OCI-LY7 (cell line): Measurements from ENCODE around the gene THRA. TPM values are rescaled to one million over a fixed set of nuclear protein-coding genes. Genes with fewer than 3 reads are reported as not detected.

Experiments used
- BruUV-seq: library from RNA; stranded (reverse); fragments of 400-500 nt; replicated peaks from 2 replicates; lab custom pipeline; 2021; lab: Mats Ljungman, UMichigan
- CTCF ChIA-PET: fragments of 300-600 bp; sonication (Branson Sonifier 250); formaldehyde crosslinking; loops from one replicate; lab custom pipeline; 2022; ENCODE audit warnings: antibody characterized with exemption; ENCODE audit not compliant: unreplicated experiment; lab: Charles Lee
- POLR2A ChIA-PET: fragments of 300-600 bp; sonication (Branson Sonifier 250); formaldehyde crosslinking; loops from one replicate; lab custom pipeline; 2022; ENCODE audit warnings: antibody characterized with exemption; lab: Charles Lee
- DNase-seq: peaks from one replicate; pipeline ENCODE4 v3.0.0-alpha.2; 2015; ENCODE audit warnings: low spot score
- H2AFZ ChIP-seq: fragments of 200-600 bp; sonication (generic), shearing (Covaris generic); 2 replicates; pipeline ENCODE4 v1.6.1; 2014; ENCODE audit warnings: mild to moderate bottlenecking, antibody characterized with exemption, low read length, moderate library complexity
- H3K27ac ChIP-seq: fragments of 200-600 bp; sonication (generic); 2 replicates; pipeline ENCODE4 v1.5.1; 2014; ENCODE audit warnings: mixed run types, low read depth, mild to moderate bottlenecking, moderate library complexity, low read length, inconsistent platforms; ENCODE audit not compliant: poor library complexity, severe bottlenecking
- H3K36me3 ChIP-seq: fragments of 200-600 bp; sonication (generic); 2 replicates; pipeline ENCODE4 v1.6.1; 2014; ENCODE audit warnings: mild to moderate bottlenecking, antibody characterized with exemption, low read length, moderate library complexity, mixed read lengths; ENCODE audit not compliant: insufficient read depth
- H3K4me1 ChIP-seq: fragments of 200-600 bp; sonication (generic); 2 replicates; pipeline ENCODE4 v1.5.1; 2014; ENCODE audit warnings: mild to moderate bottlenecking, low read length; ENCODE audit not compliant: insufficient read depth, poor library complexity, severe bottlenecking
- H3K4me2 ChIP-seq: fragments of 200-600 bp; sonication (generic); 2 replicates; pipeline ENCODE4 v1.6.1; 2014; ENCODE audit warnings: mild to moderate bottlenecking, low read length
- H3K4me3 ChIP-seq: fragments of 200-600 bp; sonication (generic); 2 replicates; pipeline ENCODE4 v1.5.1; 2014; ENCODE audit warnings: mild to moderate bottlenecking, low read depth, low read length; ENCODE audit not compliant: poor library complexity, severe bottlenecking
- H3K79me2 ChIP-seq: fragments of 200-600 bp; sonication (generic); 2 replicates; pipeline ENCODE4 v1.6.1; 2016; ENCODE audit warnings: low read depth, mild to moderate bottlenecking, low read length, moderate library complexity, mixed read lengths; ENCODE audit not compliant: insufficient read depth
- H3K9me2 ChIP-seq: fragments of 200-600 bp; sonication (generic); 2 replicates; pipeline ENCODE4 v1.6.1; 2016; ENCODE audit warnings: mild to moderate bottlenecking, low read length, mixed read lengths; ENCODE audit not compliant: insufficient read depth
- H3K9me3 ChIP-seq: fragments of 200-600 bp; sonication (generic); 2 replicates; pipeline ENCODE4 v1.6.1; 2014; ENCODE audit warnings: mild to moderate bottlenecking, mixed run types, low read length, mixed read lengths
- H4K20me1 ChIP-seq: fragments of 200-600 bp; sonication (generic); 2 replicates; pipeline ENCODE4 v1.6.1; 2014; ENCODE audit warnings: mild to moderate bottlenecking, antibody characterized with exemption, low read length, moderate library complexity, mixed read lengths; ENCODE audit not compliant: insufficient read depth
- CTCF ChIP-seq: fragments of 200-600 bp; sonication (generic); conservative IDR thresholded peaks from 2 replicates; pipeline ENCODE4 v1.5.1; 2014; ENCODE audit warnings: mild to moderate bottlenecking, antibody characterized with exemption, low read length, moderate library complexity, mixed read lengths
- EZH2phosphoT487 ChIP-seq: fragments of 200-600 bp; sonication (generic); IDR thresholded peaks from 2 replicates; pipeline ENCODE4 v1.6.1; 2018; ENCODE audit warnings: low read depth, borderline replicate concordance, mild to moderate bottlenecking, mixed run types, antibody characterized with exemption, low read length, moderate library complexity, mixed read lengths
- intact Hi-C: fragments of 100-400 bp; cut with micrococcal nuclease; formaldehyde crosslinking; loops from one replicate; pipeline ENCODE4 v1.10.0; 2022; ENCODE audit not compliant: unreplicated experiment
- total RNA-seq, 2 experiments: library from RNA; depleted of rRNA in 1 of 2; stranded (reverse); fragments of >200 nt in 1 of 2; shearing (Covaris generic) in 1 of 2; gene quantifications; 2 replicates each; pipeline ENCODE4 v1.2.3, GENCODE V29; 2014 to 2022

The THRA gene
- total RNA-seq, 2 experiments from 2014 or later: 3.9 to 9.3 TPM

GRCh38 chr17:40074871-40075200, 12.1 kb downstream of the THRA start:
- Histone ChIP-seq H3K36me3 (no peaks in the 10 kb centered on the region), H3K27ac (no peak overlapping the region), H3K79me2 (no peaks in the 10 kb centered on the region), H3K9me2 (no peaks in the 10 kb centered on the region), H3K9me3 (no peaks in the 10 kb centered on the region), H3K4me3 (no peak overlapping the region), H3K4me2 (peak overlapping the region; percentile 37; the same call in 1 of the 2 replicates), H4K20me1 (no peaks in the 10 kb centered on the region), H3K4me1 (peaks cover 22% of the 10 kb centered on the region), H2AFZ (peak overlapping the region; percentile 48; the same call in 1 of the 2 replicates)
- no TSS peak for BruUV-seq
- CTCF ChIA-PET: interaction anchor here (0.6 to 2.0 kb wide), 5 partner anchors 11 to 717 kb away, joined by 4 to 6 read pairs (median 5); no protein-coding TSS in a partner anchor
- TF ChIP-seq CTCF (no peak), EZH2phosphoT487 (no peak)
- intact Hi-C loops: loop anchor here (1.0 to 5.0 kb wide), 2 partner anchors 48 to 62 kb away; no protein-coding TSS in a partner anchor
- no peak for DNase-seq
- POLR2A ChIA-PET: interaction anchor here (1.5 to 1.8 kb wide), 2 partner anchors 8 to 21 kb away, joined by 7 to 8 read pairs; partner anchors contain the start of gene MED24

GRCh38 chr17:40075201-40075941, 12.6 kb downstream of the THRA start:
- H3K27ac ChIP-seq: no peak overlapping the region
- intact Hi-C loops: loop anchor here (1.0 to 5.0 kb wide), 2 partner anchors 48 to 62 kb away; no protein-coding TSS in a partner anchor
- POLR2A ChIA-PET: interaction anchor here (0.5 to 1.8 kb wide), 6 partner anchors 9 to 381 kb away, joined by 3 to 8 read pairs (median 4); partner anchors contain the start of gene MED24
- H3K4me1 ChIP-seq: peaks cover 16% of the 10 kb centered on the region
- peak; percentile 69 for DNase-seq
- CTCF ChIA-PET: interaction anchor here (0.5 to 2.0 kb wide), 9 partner anchors 10 to 716 kb away, joined by 3 to 8 read pairs (median 4); partner anchors contain the start of gene NR1D1
- no peaks in the 10 kb centered on the region for H4K20me1 ChIP-seq
- TF ChIP-seq EZH2phosphoT487 (no peak), CTCF (peak; percentile 95)
- H2AFZ ChIP-seq: peak overlapping the region; percentile 48; the same call in 1 of the 2 replicates
- peak overlapping the region; percentile 37; the same call in 1 of the 2 replicates for H3K4me2 ChIP-seq
- no peaks in the 10 kb centered on the region for H3K79me2 ChIP-seq
- BruUV-seq: no TSS peak
- H3K9me3 ChIP-seq: no peaks in the 10 kb centered on the region
- H3K36me3 ChIP-seq: no peaks in the 10 kb centered on the region
- no peaks in the 10 kb centered on the region for H3K9me2 ChIP-seq
- no peak overlapping the region for H3K4me3 ChIP-seq
